RWPE1 (cell line): ENCODE data around the gene SMARCA4.

Experiments
- CTCF ChIA-PET: fragments of 350-600 bp; sonication (Branson Sonifier 250); formaldehyde crosslinking; extraction: SDS; loops from one replicate; lab custom pipeline; 2021; lab: Yijun Ruan, JAX
- POLR2A ChIA-PET: fragments of 400-600 bp; formaldehyde crosslinking; extraction: SDS; loops from one replicate; lab custom pipeline; 2020; ENCODE audit warnings: antibody characterized with exemption; ENCODE audit not compliant: low non-redundant PET; lab: Yijun Ruan, JAX
- DNase-seq: peaks from one replicate; pipeline ENCODE4 v3.0.0; 2012; ENCODE audit warnings: low spot score
- H3K27ac ChIP-seq: fragments of 450-650 bp; 2 replicates; pipeline ENCODE4 v1.5.1; 2017
- CTCF ChIP-seq: fragments of 450-650 bp; conservative IDR thresholded peaks from 2 replicates; pipeline ENCODE4 v1.5.1; 2017; ENCODE audit warnings: low read depth, mild to moderate bottlenecking

The SMARCA4 gene

GRCh38 chr19:11063434-11063833, 102.6 kb downstream of the SMARCA4 start:
- no peak for TF ChIP-seq CTCF
- ChIA-PET CTCF (interaction anchor here (0.7 to 1.2 kb wide), 2 partner anchors 13 to 32 kb away, joined by 3 to 6 read pairs; no protein-coding TSS in a partner anchor), POLR2A (no interaction called here)
- DNase-seq, result no peak
- peak overlapping the region; percentile 64 for H3K27ac ChIP-seq

- no peak for TF ChIP-seq CTCF
- H3K27ac ChIP-seq, result peak overlapping the region; percentile 64
- CTCF ChIA-PET, result no interaction called here
- DNase-seq, result peak; percentile 45
- POLR2A ChIA-PET, result no interaction called here
Measured at GRCh38 chr19:11064831-11065303, 104.0 kb downstream of the SMARCA4 start.

GRCh38 chr19:11066326-11066725, 105.5 kb downstream of the SMARCA4 start:
- no peak for DNase-seq
- peak overlapping the region; percentile 64 for H3K27ac ChIP-seq
- CTCF ChIA-PET, result interaction anchor here (0.6 kb wide), 1 partner anchor 146 kb away, joined by 4 read pairs; no protein-coding TSS in a partner anchor
- POLR2A ChIA-PET, result no interaction called here
- no peak for TF ChIP-seq CTCF

- no peak for DNase-seq
- ChIA-PET POLR2A (no interaction called here), CTCF (interaction anchor here (0.5 to 1.3 kb wide), 5 partner anchors 32 to 316 kb away, joined by 3 to 5 read pairs (median 3); no protein-coding TSS in a partner anchor)
- TF ChIP-seq CTCF, result no peak
- peak overlapping the region; percentile 64 for H3K27ac ChIP-seq
Measured at GRCh38 chr19:11067356-11068113, 106.7 kb downstream of the SMARCA4 start.

- H3K27ac ChIP-seq, result 0 out of 2 replicates have a peak overlapping the region, but pooled peaks have one; percentile 3
- DNase-seq, result no peak
- TF ChIP-seq CTCF, result no peak
- ChIA-PET CTCF (no interaction called here), POLR2A (no interaction called here)
Measured at GRCh38 chr19:11069561-11069960, 108.7 kb downstream of the SMARCA4 start.

GRCh38 chr19:11070123-11070522, 109.3 kb downstream of the SMARCA4 start:
- no peak for DNase-seq
- no peak for TF ChIP-seq CTCF
- ChIA-PET POLR2A (no interaction called here), CTCF (interaction anchor here (0.6 kb wide), 1 partner anchor 23 kb away, joined by 3 read pairs; no protein-coding TSS in a partner anchor)
- no peak overlapping the region for H3K27ac ChIP-seq
